Cardiac muscle cell (in vitro differentiated cells and primary cell): ENCODE results near the gene PTPN7. TPM values are rescaled to one million over a fixed set of nuclear protein-coding genes. Genes with fewer than 3 reads are reported as not detected.

ENCODE experiments used
- DNase-seq, 2 donors: peaks; one replicate each; pipeline versions ENCODE4 v3.0.0 to v3.0.0-alpha.2; 2010 to 2017; ENCODE audit warnings: low read depth in 1 of 2, low spot score in 1 of 2
- H3K27ac ChIP-seq: fragments of 200-600 bp; sonication (generic); 2 replicates; pipeline ENCODE4 v1.5.1; 2016
- H3K27me3 ChIP-seq: fragments of 200-600 bp; sonication (generic); 2 replicates; pipeline ENCODE4 v1.6.0; 2016; ENCODE audit warnings: control low read depth
- H3K36me3 ChIP-seq: fragments of 200-600 bp; sonication (generic); 2 replicates; pipeline ENCODE4 v1.5.1; 2016; ENCODE audit warnings: control low read depth
- H3K4me1 ChIP-seq: fragments of 200-600 bp; sonication (generic); 2 replicates; pipeline ENCODE4 v1.8.1; 2017; ENCODE audit warnings: low read depth, mild to moderate bottlenecking, mixed run types
- H3K4me3 ChIP-seq: fragments of 200-600 bp; sonication (generic); 2 replicates; pipeline ENCODE4 v1.5.1; 2016; ENCODE audit warnings: mild to moderate bottlenecking
- H3K9me3 ChIP-seq: fragments of 200-600 bp; sonication (generic); 2 replicates; pipeline ENCODE4 v1.5.1; 2017; ENCODE audit warnings: low read depth, mild to moderate bottlenecking, control low read depth
- polyA plus RNA-seq: library from polyadenylated mRNA; unstranded; fragments of >200 nt; fragmentation: Nextera tagmentation; extraction: Ambion mirVana; gene quantifications from 2 replicates; pipeline ENCODE4 v1.2.1, GENCODE V29; 2016
- total RNA-seq: library from RNA; depleted of rRNA; stranded (reverse); fragments of >200 nt; gene quantifications from 2 replicates; pipeline ENCODE4 v1.2.3, GENCODE V29; 2016
- TF ChIP-seq, protein P1 (sequence below): IDR thresholded peaks from 2 replicates; pipeline ENCODE4 v1.5.1; 2012; ENCODE audit warnings: low read depth, mild to moderate bottlenecking, low read length

Gene PTPN7
- total RNA-seq: not detected in 2 replicates
- 0.66 TPM in 1 of 2 replicates, not detected in the other for polyA plus RNA-seq

DNA sequence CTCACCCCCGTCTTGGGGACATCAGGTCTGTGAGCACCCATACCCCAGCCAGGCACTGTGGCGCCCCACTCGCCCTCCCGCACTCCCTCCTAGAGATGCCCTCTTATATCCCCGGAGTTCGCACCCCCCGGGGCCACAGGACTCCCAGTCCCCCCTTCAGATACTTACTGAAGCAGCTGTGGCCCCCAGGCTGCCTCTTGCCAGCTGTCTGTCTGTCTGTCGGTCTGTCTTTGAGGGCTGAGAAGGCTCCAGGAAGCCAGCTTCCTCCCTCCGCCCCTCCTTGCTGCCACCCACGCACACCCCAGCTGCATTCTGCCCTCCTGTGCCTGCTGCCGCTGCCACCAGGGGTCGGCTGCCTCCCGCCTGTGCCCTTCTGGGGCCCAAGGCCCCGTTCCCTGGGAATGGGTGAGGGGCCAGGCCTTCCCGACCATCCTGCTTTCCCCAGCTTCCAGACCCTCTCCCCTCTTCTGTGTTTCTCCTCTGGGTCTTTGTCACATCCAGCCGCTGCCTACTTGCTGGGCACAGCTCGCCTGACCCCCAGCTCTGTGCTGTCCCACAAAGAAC is at the start of gene PTPN7:
Gene PTPN7, minus strand, starts transcription at position 226 of the 564 bp plus-strand sequence. CDS start 1,200 bp downstream, outside the sequence.
- Histone ChIP-seq H3K4me1 (peaks cover 11% of the 10 kb centered on the region), H3K9me3 (no peaks in the 10 kb centered on the region), H3K4me3 (no peak within 1 kb of the TSS), H3K27ac (no peak within 1 kb of the TSS), H3K36me3 (no peaks in the 10 kb centered on the region), H3K27me3 (no peaks in the 10 kb centered on the region)
- TF ChIP-seq, protein P1, sequence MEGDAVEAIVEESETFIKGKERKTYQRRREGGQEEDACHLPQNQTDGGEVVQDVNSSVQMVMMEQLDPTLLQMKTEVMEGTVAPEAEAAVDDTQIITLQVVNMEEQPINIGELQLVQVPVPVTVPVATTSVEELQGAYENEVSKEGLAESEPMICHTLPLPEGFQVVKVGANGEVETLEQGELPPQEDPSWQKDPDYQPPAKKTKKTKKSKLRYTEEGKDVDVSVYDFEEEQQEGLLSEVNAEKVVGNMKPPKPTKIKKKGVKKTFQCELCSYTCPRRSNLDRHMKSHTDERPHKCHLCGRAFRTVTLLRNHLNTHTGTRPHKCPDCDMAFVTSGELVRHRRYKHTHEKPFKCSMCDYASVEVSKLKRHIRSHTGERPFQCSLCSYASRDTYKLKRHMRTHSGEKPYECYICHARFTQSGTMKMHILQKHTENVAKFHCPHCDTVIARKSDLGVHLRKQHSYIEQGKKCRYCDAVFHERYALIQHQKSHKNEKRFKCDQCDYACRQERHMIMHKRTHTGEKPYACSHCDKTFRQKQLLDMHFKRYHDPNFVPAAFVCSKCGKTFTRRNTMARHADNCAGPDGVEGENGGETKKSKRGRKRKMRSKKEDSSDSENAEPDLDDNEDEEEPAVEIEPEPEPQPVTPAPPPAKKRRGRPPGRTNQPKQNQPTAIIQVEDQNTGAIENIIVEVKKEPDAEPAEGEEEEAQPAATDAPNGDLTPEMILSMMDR: no peak
- DNase-seq: no peak

DNA sequence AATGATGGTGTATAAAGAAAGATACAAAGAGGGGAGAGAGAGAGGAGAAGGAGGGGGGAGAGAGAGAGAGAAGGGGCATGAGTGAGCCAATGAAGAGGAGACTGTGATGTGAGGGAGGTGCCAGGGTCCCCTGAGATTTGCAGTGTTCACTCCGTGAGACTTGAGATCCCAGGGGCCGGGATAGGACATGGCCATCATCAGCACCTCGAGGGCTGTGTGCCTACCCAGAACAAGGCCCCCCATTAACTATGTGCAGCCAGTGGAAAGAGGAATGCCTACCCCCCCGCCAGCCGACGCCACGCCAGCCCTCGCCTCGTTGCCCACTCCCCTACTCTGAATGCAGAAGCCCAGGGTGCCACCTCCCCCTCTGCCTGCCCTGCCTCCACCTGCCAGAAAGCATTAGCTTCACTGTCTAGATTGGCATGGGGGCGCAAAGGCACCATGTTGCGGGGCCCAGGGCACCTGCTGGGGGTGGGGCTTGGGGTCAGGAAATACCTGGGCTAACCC is 48.0 kb upstream of the PTPN7 start:
- Histone ChIP-seq H3K4me3 (no peak overlapping the region), H3K27me3 (peaks cover 14% of the 10 kb centered on the region), H3K36me3 (no peaks in the 10 kb centered on the region)

DNA sequence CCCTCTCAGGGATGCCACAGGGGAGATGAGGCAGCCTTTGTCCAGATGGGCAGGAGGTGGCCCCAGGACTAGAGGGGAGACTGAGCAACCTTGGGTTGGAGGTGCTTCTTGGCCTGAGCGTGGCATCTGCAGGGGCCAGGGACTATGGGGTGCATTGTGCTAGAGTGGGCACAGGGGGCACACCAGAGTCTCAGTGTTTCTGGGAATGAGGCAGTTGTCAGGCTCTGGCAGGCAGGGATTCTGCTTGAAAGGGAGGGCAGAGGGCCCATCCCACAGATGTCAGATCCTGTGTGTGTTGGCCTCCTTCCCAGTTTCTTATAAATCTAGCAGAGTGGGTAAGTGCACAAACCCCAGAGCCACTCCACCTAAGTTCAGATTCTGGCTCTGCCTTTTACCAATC is 46.9 kb upstream of the PTPN7 start:
- Histone ChIP-seq H3K4me3 (no peak overlapping the region), H3K36me3 (no peaks in the 10 kb centered on the region), H3K4me1 (no peaks in the 10 kb centered on the region), H3K27me3 (peaks cover 3% of the 10 kb centered on the region), H3K9me3 (no peaks in the 10 kb centered on the region), H3K27ac (no peak overlapping the region)
- peak in 1 of 2 donors; percentile 86 for DNase-seq
- TF ChIP-seq, protein P1: peak; percentile 30

More for the DNA sequence above, 48.0 kb upstream of the PTPN7 start:
- Histone ChIP-seq H3K9me3 (no peaks in the 10 kb centered on the region), H3K4me1 (no peaks in the 10 kb centered on the region), H3K27ac (no peak overlapping the region)
- TF ChIP-seq, protein P1: no peak
- DNase-seq: no peak

DNA sequence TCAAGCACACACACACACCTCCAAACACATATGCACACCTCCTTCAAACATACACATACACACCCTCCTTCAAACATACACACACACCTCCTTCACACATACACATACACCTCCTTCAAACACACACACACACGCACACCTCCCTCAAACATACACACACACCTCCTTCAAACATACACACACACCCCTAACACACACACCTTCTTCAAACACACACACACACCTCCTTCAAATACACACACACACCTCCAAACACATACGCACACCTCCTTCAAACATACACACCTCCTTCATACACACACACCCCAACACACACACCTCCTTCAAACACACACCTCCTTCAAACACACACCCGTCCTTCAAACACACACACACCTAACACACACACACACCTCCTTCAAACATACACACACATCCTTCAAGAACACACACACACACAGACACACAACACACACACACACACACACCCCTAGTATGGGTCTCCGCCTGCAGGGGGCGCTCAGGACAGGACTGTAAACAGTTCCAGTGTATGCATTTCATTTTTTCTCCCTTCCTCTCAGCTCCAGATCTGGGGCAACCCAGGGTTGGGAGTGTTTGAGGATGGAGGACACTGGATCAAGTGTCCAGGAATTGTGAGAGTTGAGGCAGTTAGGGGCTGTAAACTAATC is 45.3 kb upstream of the PTPN7 start:
- Histone ChIP-seq H3K4me3 (no peak overlapping the region), H3K4me1 (no peaks in the 10 kb centered on the region), H3K27me3 (no peaks in the 10 kb centered on the region), H3K36me3 (no peaks in the 10 kb centered on the region), H3K9me3 (no peaks in the 10 kb centered on the region), H3K27ac (no peak overlapping the region)
- peak in 1 of 2 donors; percentile 21 for DNase-seq
- TF ChIP-seq, protein P1: peak; percentile 39

DNA sequence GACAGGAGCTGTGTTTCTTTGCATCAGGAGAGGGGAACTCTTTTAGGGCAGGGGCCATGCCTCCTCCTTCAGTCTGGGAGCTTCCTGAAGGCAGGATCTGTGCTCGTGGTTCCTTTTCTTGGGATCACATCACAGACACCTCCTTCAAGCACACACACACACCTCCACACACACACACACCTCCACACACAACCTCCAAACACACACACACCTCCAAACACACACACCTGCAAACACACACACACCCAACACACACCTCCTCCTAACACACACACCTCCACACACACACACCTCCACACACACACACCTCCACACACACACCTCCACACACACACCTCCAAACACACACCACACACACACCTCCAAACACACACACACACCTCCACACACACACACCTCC is 43.7 kb upstream of the PTPN7 start:
- H3K4me1 ChIP-seq: no peaks in the 10 kb centered on the region
- TF ChIP-seq, protein P1: no peak
- no peak overlapping the region for H3K27ac ChIP-seq
- H3K27me3 ChIP-seq: no peaks in the 10 kb centered on the region
- no peak overlapping the region for H3K4me3 ChIP-seq
- H3K9me3 ChIP-seq: no peaks in the 10 kb centered on the region
- no peaks in the 10 kb centered on the region for H3K36me3 ChIP-seq
- no peak for DNase-seq
